GM23248 (cell line): ENCODE results near the gene AGAP2.

Experiments
- EZH2 ChIP-seq: fragments of 200-600 bp; sonication (generic); IDR thresholded peaks from 2 replicates; pipeline ENCODE4 v1.6.1; 2018; ENCODE audit warnings: antibody characterized with exemption, mild to moderate bottlenecking; ENCODE audit not compliant: insufficient read depth, poor library complexity, severe bottlenecking
- EZH2phosphoT487 ChIP-seq: fragments of 200-600 bp; sonication (generic); IDR thresholded peaks from 2 replicates; pipeline ENCODE4 v1.6.1; 2018; ENCODE audit warnings: antibody characterized with exemption, moderate library complexity, mild to moderate bottlenecking, low read depth; ENCODE audit not compliant: insufficient read depth

DNA sequence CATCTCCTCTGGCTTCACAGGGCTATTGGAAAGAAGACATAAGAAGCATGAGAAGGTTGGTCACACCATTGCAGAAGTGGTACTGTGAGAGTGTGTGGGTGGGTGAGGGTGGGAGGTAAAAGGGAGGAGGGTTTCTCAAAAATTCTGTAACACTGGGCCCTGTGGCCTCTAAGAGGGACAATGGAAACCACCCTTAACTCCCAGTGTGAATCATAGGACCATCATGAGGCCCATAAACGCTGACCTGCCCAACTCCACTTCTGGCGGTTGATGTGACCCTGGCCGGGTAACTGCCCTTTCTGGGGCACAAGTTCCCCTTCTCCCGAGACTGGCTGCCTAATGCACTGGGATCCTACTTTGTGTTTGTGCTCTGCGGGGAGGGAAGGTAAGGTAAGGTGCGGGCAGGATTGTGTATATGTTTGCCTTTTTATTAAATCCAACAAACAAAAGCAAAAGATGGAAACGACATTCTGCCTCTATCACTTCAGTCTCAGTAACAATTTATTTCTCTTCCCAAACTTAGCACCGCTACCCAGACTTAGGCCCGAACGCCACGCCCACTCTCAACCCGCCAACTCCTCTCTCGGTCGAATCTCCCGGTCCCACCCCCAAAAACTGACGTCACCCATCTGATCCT, 32.8 kb upstream of the AGAP2 start:
- TF ChIP-seq EZH2: no peak
- no peak for TF ChIP-seq EZH2phosphoT487
